GM12864 (cell line): ENCODE measurements around the gene CHID1.
A peak's percentile ranks its signal among the peaks of the same experiment; 100 is the strongest.

Experiments
- DNase-seq: peaks from one replicate; pipeline ENCODE4 v3.0.0-alpha.2; 2011; ENCODE audit warnings: low read depth
- H3K4me3 ChIP-seq: 2 replicates; pipeline ENCODE4 v1.5.1; 2011; ENCODE audit warnings: mild to moderate bottlenecking, low read depth, low read length, control low read depth
- TF ChIP-seq, protein P1 (sequence below): IDR thresholded peaks from 2 replicates; pipeline ENCODE4 v1.5.1; 2011; ENCODE audit warnings: low read depth, mild to moderate bottlenecking, moderate library complexity, low read length, control low read depth, inconsistent platforms; ENCODE audit errors: missing control alignments

Gene CHID1

GRCh38 chr11:926341-926916, 15.8 kb upstream of the CHID1 start:
- H3K4me3 ChIP-seq = peak overlapping the region; percentile 57
- TF ChIP-seq, protein P1, sequence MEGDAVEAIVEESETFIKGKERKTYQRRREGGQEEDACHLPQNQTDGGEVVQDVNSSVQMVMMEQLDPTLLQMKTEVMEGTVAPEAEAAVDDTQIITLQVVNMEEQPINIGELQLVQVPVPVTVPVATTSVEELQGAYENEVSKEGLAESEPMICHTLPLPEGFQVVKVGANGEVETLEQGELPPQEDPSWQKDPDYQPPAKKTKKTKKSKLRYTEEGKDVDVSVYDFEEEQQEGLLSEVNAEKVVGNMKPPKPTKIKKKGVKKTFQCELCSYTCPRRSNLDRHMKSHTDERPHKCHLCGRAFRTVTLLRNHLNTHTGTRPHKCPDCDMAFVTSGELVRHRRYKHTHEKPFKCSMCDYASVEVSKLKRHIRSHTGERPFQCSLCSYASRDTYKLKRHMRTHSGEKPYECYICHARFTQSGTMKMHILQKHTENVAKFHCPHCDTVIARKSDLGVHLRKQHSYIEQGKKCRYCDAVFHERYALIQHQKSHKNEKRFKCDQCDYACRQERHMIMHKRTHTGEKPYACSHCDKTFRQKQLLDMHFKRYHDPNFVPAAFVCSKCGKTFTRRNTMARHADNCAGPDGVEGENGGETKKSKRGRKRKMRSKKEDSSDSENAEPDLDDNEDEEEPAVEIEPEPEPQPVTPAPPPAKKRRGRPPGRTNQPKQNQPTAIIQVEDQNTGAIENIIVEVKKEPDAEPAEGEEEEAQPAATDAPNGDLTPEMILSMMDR = no peak
- DNase-seq = no peak

- DNase-seq = peak; percentile 55
- TF ChIP-seq, protein P1 = peak; percentile 76
- H3K4me3 ChIP-seq = peak within 1 kb of the TSS; percentile 57
Observed at GRCh38 chr11:925496-926301, 15.1 kb upstream of the CHID1 start, which contains the start of gene AP2A2. TSS of gene AP2A2 (plus strand) at chr11:925870. CDS start at chr11:926022, 152 bp downstream.

- H3K4me3 ChIP-seq = peak overlapping the region; percentile 56
Observed at GRCh38 chr11:925158-925495, 14.5 kb upstream of the CHID1 start.

GRCh38 chr11:924406-925157, 14.0 kb upstream of the CHID1 start:
- no peak overlapping the region for H3K4me3 ChIP-seq
- no peak for DNase-seq
- TF ChIP-seq, protein P1 = no peak

More at GRCh38 chr11:925158-925495, 14.5 kb upstream of the CHID1 start:
- TF ChIP-seq, protein P1 = no peak
- no peak for DNase-seq

DNA sequence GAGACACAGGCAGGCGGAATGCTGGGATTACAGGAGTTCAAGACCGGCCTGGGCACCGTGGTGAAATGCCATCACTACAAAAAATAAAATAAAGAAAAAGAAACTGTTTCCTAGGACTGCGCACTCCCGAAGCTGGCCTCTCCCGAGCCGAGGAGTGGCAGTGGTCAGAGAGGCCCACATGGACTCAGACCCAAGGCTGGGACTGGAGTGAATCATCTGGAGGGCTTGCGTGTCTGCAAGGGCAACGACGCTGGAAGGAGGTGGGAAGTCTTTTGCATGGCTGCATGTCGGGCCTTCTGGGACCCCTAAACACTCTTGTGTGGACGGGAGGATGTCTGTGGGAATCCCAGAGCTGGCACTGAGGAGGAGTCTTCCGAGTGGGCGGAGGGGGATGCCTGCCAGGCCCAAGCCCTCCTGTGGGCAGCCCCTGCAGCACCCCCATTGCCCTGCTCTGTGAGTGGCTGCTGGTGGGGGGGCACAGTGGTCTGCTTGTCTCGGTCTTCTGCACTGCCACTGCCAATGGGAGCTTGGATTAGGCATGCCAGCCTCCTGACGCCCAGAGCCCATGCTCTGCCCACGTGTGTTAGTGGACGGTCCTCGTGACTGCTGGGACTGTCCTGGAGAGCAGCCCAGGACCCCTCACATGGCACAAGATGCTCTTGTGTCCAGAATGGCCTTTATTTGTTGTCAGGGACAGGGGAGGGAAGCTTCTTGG, 13.2 kb upstream of the CHID1 start:
- TF ChIP-seq, protein P1 = no peak
- DNase-seq = no peak
- no peak overlapping the region for H3K4me3 ChIP-seq

- TF ChIP-seq, protein P1 = no peak
- no peak for DNase-seq
- H3K4me3 ChIP-seq = no peak overlapping the region
Observed at GRCh38 chr11:921921-922678, 11.5 kb upstream of the CHID1 start.
